Measurements from ENCODE around the gene RASSF3. TPM values are rescaled to one million over a fixed set of nuclear protein-coding genes. Genes with fewer than 3 reads are reported as not detected.

The RASSF3 gene
- total and polyA plus RNA-seq, 10 of the 15 experiments (the other 5 are each of a cell fraction or from before 2014, with no cell fraction given): 6.9 to 62.4 (median 30.3) TPM

- WGBS (ENCODE audit: insufficient coverage, insufficient replicate concordance, low lambda C conversion rate, missing lambda C conversion rate): 97% methylated on average over 4 of the region's 4 CpGs
Measured at GRCh38 chr12:64716371-64716770, 106.1 kb downstream of the RASSF3 start.

More at GRCh38 chr12:64716371-64716770, 106.1 kb downstream of the RASSF3 start:
- H3K27me3 ChIP-seq (replicated peaks in 1 of 2; ENCODE audit: control insufficient read depth in 2 of 2, insufficient read depth in 2 of 2, low read length in 1 of 2): no peaks in the 10 kb centered on the region
- CTCF ChIA-PET: interaction anchor here (0.7 to 1.1 kb wide), 4 partner anchors 10 to 168 kb away, joined by 3 read pairs; no protein-coding TSS in a partner anchor
- no peak overlapping the region for H3K4me2 ChIP-seq (ENCODE audit: control insufficient read depth, insufficient read depth)
- H3K27ac ChIP-seq (ENCODE audit: control insufficient read depth, insufficient read depth): no peak overlapping the region
- BruUV-seq (replicated peaks): no TSS peak
- RAD21 ChIA-PET (ENCODE audit: unreplicated experiment): no interaction called here
- FAIRE-seq (no peak), DNase-seq (ENCODE audit: low read depth, low spot score) (no peak), ATAC-seq (no peak)
- SMC1A ChIA-PET (ENCODE audit: uncharacterized antibody, unreplicated experiment): interaction anchor here (0.8 to 1.5 kb wide), 6 partner anchors 14 to 175 kb away, joined by 3 to 6 read pairs (median 4); no protein-coding TSS in a partner anchor
- no peak overlapping the region for H3K4me3 ChIP-seq
- in situ Hi-C loops (cut with MboI): no loop called here
- POLR2A ChIA-PET: interaction anchor here (1.0 kb wide), 2 partner anchors 27 to 66 kb away, joined by 4 to 5 read pairs; no protein-coding TSS in a partner anchor
- H3K9me3 ChIP-seq (replicated peaks; ENCODE audit: control insufficient read depth, insufficient read depth, low read length): no peaks in the 10 kb centered on the region
- no peaks in the 10 kb centered on the region for H3K79me2 ChIP-seq (ENCODE audit: control insufficient read depth, insufficient read depth, low read length)
- intact Hi-C loops (cut with micrococcal nuclease; ENCODE audit: unreplicated experiment): no loop called here
- H2AFZ ChIP-seq (ENCODE audit: control insufficient read depth, low read depth, low read length): no peak overlapping the region
- H4K20me1 ChIP-seq (ENCODE audit: control insufficient read depth, insufficient read depth): no peaks in the 10 kb centered on the region
- H3K4me1 ChIP-seq (ENCODE audit: control insufficient read depth, insufficient read depth, low read length): peaks cover 4% of the 10 kb centered on the region
- no peak overlapping the region for H3K9ac ChIP-seq (ENCODE audit: control insufficient read depth, insufficient read depth, low read length)
- peaks cover 0 to 6% of the 10 kb centered on the region in 2 experiments; a peak in 2 of 4 replicates for H3K36me3 ChIP-seq (ENCODE audit: control insufficient read depth in 2 of 2, insufficient read depth in 2 of 2, low read length in 1 of 2)
- TF ChIP-seq ELK1 (IDR thresholded peaks at IDR 0.05; ENCODE audit: low read depth, low read length): no peak
- TF ChIP-seq HDAC6 (IDR thresholded peaks at IDR 0.05; ENCODE audit: unreplicated experiment): no peak
- no peak for TF ChIP-seq IKZF1 (conservative IDR thresholded peaks at IDR 0.05)
- no peak for TF ChIP-seq MLLT1 (IDR thresholded peaks at IDR 0.05)
- TF ChIP-seq RCOR1 (conservative IDR thresholded peaks at IDR 0.05; ENCODE audit: low read depth, low read length): no peak
- no peak for TF ChIP-seq USF2 (IDR thresholded peaks at IDR 0.05; ENCODE audit: borderline replicate concordance, low read depth, low read length)
- TF ChIP-seq RELA (IDR thresholded peaks at IDR 0.05; ENCODE audit: borderline replicate concordance, partially characterized antibody): no peak
- TF ChIP-seq RAD21 (IDR thresholded peaks at IDR 0.05; ENCODE audit: insufficient read depth, low read depth, low read length): no peak
- TF ChIP-seq KAT2A (conservative IDR thresholded peaks at IDR 0.05; ENCODE audit: control insufficient read depth, low read depth, low read length): no peak
- no peak for TF ChIP-seq TCF7 (IDR thresholded peaks at IDR 0.05; ENCODE audit: borderline replicate concordance)
- no peak for TF ChIP-seq PRDM15 (CRISPR knock-in tag; IDR thresholded peaks at IDR 0.05)
- no peak for TF ChIP-seq SIX5 (IDR thresholded peaks at IDR 0.05; ENCODE audit: low read depth, low read length, severe bottlenecking)
- TF ChIP-seq ASH2L (IDR thresholded peaks at IDR 0.05; ENCODE audit: borderline replicate concordance, low read depth): no peak
